ENCODE measurements around the gene FAM53B.
A peak's percentile ranks its signal among the peaks of the same experiment; 100 is the strongest.

The FAM53B gene

DNA sequence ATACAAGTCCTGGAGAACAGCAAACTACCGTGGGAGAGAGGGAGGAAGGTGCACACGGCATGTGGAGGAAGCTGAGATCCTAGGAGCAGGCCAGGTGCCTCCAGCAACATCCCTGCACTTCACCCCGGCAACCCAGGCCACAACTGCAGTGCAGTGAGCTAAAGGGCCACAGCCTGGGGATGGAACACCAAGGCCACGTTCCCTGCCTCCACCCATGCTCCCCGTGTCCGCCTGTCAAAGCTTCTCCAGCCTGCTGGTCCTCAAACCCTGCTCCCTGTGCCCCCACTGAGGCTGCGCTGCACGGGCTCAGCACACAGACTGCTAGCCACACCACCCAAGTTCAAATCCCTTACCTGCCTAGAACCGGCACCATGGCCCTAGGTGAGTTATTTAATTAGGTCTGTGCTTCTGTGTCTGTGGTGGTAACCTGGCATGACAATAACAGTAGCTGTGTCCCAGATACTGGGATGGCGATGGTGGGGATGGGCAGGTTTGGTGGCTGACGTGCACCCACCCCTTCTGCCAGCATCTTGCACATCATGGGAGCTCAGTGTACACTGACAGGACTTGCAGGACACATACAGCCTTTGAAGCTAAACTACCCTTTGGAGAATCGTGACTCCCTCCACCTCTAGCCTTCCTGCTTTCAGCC lies 85.5 kb downstream of the FAM53B start:
- DNase-seq, result no peak

DNA sequence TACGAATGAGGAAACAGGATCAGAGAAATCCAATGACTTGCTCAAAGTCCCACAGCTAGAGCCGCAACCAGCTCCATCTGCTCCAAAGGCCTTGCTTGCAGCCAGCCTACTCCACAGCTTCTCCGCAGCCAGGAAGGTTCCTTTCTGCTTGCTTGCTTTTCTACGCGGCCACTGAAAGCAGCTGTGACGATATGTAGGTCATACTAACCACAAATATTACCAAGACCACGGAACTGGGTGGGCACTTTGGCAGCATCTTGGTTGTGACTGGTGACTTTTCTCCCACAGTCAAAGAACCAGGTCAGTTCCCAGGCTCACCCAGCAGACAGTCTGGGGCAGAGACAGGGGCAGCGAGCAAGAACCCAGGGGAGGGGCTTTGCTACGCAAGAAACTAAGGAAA lies 86.4 kb downstream of the FAM53B start:
- DNase-seq, result no peak

DNA sequence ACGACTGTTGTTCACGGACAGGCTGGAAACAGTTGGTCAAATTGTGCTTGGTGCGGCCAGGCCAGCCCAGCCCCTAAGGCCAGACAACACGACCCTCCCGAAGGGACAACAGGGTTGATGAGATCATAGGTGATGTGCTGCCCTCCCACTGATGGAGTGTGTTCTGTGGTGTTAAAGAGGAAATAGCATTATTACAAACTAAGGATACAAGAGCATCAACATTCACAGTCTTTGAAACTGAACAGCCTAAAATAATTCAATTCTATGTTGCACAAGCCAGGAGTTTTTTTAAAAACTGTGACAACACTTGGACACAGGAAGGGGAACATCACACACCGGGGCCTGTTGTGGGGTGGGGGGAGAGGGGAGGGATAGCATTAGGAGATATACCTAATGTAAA lies 87.6 kb downstream of the FAM53B start:
- no peak for DNase-seq

DNA sequence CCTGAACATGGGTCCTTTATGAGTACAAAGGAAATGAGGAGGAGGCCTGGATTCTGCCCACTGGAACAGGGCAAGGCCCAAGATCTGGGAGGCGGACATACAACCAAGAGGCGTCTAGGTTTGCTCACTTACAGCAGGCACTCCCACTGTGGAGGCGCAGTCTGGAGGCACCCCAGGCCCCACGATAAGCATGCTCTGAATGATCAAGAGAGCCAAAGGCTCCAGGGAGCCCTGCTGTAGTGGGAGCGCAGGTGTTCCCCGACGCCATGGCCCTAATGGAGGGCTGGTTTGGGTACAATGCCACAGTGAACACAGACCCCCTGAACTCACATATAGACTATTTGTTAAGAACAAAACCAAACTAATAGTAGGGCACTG lies 88.1 kb downstream of the FAM53B start:
- no peak for DNase-seq

- DNase-seq, result no peak
Observed at GRCh38 chr10:124655191-124656112, 88.7 kb downstream of the FAM53B start.

GRCh38 chr10:124654686-124655085 lies 89.5 kb downstream of the FAM53B start:
- DNase-seq, result no peak

DNA sequence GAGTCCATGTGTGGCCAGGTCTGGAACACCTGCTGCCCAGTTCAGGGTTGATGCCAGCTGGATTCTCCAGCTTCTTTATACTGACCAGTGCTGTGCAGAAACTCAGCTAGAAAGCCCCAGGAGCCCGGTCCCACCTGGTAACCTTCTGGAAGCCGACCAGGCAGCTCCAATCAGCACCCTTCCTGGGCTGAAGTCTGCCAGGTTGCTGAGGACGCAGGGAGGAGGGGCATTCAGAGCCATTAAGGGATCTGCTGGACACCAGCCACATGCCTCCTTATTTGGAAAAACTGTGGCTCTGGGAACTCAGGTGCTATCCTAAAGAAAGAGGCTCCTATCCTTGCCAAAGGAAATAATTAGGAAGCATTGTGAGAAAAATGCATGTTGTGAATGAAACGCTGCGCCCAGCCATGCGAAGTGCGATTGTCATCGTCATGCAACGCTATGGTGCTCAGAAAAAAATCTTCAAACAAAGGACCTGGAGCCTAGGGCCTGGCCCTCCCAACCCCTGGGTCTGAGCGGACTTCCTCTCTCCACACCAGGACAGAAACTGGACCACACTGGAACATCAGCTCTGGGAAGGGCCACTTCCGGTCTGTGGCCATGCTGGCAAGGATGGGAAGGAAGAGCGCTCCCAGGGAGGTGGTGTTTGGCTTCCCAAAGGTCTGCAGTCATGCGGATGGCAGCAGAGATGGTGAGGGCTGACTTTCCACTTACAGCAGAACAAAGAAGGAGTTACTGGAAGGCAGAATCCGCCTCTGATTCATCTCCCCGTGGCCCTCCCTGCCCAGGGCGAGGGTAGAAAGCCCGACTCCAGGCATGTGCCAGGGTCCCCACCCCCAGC lies 90.1 kb downstream of the FAM53B start:
- no peak for DNase-seq

DNA sequence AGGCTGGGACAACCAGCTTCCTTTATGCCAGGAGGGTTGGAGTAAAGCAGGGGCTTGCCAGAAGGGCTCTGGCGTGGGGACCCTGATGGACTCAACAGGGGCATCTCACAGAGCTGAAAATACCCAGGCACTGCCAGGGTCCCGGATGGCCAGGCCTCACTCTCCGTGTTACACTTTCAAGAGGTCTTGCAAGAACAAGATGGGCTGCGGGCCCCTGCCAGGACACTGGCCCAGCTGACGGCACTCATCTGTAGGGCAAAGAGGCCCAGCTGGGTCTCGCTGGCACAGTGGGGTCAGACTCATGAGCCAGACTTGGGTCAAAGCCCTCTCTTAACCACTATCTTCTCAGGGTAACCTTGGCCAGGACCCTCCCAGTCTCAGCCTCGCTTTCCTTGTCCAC lies 90.9 kb downstream of the FAM53B start:
- DNase-seq, result no peak

DNA sequence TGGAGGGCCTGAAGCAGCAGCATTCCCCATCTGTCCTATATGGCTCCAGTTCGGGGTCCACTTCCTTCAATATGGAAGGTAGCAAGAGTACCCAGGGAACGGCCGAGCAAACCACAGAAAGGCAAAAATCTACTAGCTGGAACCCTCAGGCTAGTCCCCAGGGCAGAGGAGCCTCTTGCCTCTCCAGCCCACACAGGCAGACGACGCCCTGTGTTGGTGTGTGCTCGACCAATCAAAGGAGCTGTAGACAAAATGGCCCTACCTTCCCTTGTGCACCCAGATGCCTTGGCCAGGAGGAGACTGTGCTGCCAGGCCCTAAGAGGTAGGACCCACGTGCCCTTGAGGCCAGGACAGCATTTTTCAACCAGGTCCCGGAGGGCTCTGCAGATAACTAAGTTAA lies 91.5 kb downstream of the FAM53B start:
- DNase-seq, result no peak

DNA sequence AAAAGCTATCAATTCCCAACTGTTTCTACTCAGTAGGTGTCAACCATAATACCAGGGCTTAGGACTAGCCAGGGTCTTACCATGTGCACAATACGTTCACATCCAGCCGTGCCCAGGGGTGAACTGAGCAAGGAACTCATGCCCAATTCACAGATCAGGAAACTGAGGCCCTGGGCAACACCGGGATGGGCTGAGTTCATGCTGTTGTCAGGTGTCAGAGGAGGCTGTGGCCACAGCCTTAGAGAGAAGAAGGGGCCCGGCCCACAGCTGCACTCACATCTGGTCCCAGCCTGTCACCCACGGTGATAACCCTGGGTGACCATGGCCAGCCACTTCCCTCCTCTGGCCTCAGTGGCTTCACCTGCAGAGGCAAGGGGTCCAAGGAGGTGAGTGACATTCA lies 92.0 kb downstream of the FAM53B start:
- DNase-seq, result no peak

- DNase-seq, result no peak
Observed at GRCh38 chr10:124651402-124651891, 92.7 kb downstream of the FAM53B start.

- DNase-seq, result peak; percentile 68
Observed at GRCh38 chr10:124650820-124651401, 93.3 kb downstream of the FAM53B start.

DNA sequence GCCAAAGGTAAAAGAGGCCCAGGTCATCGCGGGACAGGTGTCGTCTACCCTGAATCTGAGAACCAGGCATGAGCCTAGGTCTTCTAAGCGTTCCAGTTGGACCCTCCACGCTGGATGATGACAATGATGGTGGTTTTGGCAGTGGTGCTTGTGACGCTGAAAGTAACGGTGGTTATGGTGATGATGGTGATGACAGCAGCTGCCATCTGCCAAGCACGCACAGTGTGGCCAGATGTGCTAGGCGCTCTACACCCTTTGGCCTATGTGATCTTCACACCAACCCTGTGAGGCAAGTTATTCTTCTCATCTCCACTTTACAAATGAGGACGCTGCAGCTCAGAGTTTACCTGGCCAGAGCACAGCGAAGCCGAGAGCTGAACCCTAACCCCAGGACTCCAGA lies 93.9 kb downstream of the FAM53B start:
- no peak for DNase-seq

DNA sequence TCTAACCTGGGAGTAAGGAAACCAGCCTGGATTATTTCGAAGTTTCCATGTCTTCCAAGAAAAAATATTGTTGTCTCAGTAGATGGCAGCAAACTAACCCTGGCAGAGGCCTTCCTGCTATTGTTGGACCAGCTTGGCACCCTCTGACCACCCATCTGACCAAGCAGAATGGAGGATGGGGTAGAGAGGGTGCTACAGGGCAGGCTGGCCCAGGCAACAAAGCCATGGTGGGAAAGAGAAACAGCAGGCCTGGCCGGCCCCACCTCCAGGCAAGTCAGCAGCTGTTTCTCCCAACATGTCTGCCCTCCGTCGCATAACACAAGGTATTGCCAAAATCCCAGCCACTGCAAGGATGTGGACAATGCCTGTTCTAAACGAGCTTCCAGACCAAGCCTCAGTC lies 95.0 kb downstream of the FAM53B start:
- DNase-seq, result no peak

GRCh38 chr10:124648738-124649137 lies 95.4 kb downstream of the FAM53B start:
- DNase-seq, result peak; percentile 51

DNA sequence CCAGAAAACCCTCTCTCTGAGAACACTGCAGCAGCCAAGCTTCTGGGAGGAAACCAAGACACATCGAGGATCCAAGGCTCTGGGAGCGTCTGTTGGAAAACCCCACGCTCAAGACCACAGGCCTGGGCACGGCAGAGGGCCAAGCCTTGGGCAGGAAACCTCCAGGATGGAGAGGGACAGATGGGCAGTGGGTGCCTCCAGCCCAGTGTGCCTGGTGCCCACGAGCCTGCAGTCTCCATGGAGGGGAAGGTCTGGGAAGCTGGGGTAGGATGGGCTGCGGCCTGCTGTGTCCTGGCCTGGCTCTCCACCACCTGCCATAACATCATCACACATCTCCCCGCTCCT lies 96.1 kb downstream of the FAM53B start:
- no peak for DNase-seq

GRCh38 chr10:124647421-124648130 lies 96.6 kb downstream of the FAM53B start:
- peak; percentile 69 for DNase-seq

GRCh38 chr10:124646483-124647352 lies 97.5 kb downstream of the FAM53B start:
- no peak for DNase-seq

DNA sequence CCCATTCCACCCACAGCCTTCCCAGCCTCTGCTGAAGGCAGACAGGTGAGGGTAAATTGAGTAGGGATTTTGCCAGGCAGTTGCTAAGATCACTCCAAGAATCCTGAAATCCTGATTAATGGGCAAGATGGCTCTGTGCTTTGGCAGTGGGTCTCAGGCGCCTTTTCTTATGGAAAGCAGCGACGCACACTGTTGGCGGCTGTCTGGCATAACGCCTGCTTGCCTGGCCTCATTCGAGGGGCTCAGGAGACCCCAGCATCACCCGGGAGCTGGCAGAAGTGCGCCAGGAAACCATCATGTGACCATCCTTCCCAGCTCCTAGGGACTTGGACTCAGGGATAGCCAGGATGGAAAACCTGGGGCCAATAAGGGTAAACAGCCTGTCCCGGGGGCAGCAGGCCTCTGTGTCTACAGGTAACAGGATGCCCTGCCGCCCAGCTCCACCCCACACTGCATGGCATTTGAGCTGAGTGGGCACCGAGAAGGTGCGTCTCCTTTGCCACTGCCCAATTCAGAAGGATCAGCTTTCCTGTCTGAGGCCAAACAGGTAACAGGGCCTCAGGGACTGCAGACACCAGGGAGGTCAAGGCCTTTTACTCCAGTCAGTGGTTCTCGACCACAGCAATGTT lies 98.6 kb downstream of the FAM53B start:
- no peak for DNase-seq

GRCh38 chr10:124644771-124645415 lies 99.3 kb downstream of the FAM53B start:
- no peak for DNase-seq
